HPDE6-E6E7 (cell line): ENCODE data around the gene CFAP77.
A peak's percentile ranks its signal among the peaks of the same experiment; 100 is the strongest.

Source experiments
- DNase-seq: peaks from one replicate; pipeline ENCODE4 v3.0.0; 2011; ENCODE audit warnings: missing footprints; ENCODE audit errors: extremely low spot score

Gene CFAP77

DNA sequence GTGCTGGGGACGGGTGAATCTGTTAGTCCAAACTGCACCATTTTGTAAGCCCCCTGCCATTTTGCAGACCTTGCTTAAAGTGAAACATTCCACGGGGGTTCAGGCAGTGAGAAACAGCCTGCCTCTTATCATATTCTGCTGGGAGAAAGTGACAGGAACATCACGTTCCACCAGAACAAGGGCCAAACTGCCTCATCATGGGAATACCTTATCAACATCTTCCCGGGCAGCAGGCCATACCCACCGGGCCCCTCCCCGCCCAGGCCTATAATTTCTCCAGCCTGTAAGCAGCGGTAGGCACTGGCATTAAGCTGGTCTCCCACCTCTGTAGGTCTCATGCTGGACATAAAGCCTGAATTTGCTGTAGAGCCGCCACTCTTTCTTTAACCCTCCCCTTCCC lies 1.5 kb upstream of the CFAP77 start:
- DNase-seq, result no peak

DNA sequence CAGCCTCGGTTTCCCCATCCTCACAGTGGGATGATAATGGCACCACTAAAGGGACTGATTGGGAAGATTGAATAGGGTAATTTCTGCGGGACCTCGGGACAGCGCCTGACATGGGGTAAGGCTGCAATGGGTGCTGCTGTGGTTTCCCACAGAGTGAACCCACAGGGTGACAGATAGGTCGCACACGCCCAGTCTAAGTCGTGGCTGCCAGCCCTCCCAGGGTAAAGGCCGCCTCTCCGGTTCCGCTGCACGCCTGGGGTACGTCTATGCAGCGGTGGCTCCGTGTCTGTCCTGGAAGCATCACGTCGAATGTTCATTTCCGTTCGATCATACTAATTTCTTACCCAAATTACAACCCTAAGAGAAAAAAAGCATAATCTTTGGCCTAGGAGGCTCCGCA lies 631 bp downstream of the CFAP77 start:
- DNase-seq, result no peak

DNA sequence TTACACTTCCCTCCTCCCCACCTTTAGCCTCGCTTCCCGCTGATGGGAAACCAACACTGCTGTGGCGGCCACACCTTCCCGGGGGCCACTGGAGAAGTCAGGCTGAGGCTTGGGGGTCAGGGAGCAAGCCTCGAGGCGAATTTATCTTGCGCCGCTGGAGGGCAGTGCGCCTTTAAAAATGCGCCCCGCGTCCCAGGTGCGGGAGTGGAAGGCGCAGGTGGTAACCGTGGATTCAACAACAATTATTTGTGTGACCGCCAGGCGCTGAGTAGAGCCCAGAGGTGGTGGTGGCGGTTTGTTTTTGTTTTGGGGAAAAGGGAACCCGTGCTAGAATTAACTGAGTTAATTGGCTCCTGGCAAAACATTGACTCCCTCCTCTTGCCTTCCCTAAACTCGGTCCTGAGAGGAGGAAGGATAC lies 1.1 kb downstream of the CFAP77 start:
- DNase-seq, result peak; percentile 60

DNA sequence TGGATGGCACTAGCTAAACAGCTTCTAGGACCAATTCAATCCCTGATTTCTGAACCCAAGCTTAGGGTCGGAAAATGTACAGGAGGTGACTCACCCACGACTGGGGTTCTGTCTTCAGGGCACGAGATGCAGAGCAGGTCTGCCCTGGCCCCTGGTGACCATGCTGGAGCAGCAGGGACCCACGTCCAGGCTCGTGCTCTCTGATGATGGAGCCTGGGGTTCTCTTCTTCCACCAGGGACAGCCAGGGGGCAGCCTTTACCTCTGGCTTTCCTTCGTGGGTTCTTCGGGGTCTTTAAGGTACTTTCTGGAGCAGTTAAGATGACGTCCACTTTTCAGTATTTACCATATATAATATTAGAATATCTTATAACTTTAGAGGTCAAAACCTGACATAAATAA lies 2.1 kb downstream of the CFAP77 start:
- DNase-seq, result no peak

DNA sequence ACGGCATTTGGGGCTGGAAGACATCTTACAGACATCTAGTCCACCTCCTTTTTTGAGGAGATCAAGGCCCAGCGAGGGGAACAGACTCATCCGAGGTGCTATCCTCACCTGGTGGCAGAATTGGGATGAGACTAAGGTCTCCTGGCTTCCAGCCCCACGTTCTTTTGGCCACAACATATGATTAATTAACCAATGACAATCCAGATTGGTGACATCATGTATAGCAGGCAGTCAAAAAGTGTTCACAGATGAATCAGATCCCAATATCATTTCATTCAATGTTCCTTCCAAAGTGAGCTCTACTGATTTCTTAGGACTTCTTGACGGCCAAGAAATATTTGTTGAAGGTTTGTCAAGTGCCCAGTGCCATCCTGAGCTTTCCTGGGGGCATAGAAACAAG lies 3.9 kb downstream of the CFAP77 start:
- DNase-seq, result no peak

DNA sequence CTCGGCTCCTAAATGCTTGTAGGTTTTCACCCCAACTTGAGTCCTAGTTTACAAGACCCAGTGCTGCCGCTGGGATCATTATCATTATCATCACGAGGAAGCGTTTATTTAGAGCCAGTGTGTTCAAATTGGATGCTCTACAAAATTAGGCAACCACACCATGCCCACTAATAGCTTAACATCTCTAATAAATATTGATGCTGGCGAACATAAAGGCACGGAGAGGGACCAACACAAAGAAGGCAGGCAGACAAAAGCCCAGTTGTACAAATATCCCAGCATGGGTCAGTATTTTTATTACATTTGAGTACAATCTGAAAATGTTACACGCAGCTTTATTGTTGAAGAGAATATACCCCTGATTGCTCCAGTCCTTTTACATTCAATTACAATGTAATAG lies 4.7 kb downstream of the CFAP77 start:
- DNase-seq, result no peak

DNA sequence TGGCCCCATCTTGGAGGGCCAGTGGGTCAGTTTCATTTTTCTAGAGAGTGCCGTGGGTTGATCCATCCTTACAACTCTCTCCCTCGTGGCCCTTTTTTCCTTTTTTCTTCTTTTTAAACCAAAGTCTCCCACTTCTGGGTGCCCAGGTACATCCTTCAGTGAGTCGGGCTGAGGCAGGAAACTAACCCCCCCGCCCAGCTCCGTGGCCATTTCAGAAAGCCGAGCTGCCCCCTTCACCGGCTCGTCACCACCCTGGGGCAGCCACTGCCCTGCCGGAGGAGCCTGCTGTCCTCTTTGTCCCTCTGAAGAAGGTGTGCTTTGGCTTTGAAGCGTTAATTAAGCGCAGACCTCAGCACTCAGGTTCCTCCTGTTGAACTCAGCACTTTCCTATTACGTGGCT lies 5.2 kb downstream of the CFAP77 start:
- DNase-seq, result no peak

DNA sequence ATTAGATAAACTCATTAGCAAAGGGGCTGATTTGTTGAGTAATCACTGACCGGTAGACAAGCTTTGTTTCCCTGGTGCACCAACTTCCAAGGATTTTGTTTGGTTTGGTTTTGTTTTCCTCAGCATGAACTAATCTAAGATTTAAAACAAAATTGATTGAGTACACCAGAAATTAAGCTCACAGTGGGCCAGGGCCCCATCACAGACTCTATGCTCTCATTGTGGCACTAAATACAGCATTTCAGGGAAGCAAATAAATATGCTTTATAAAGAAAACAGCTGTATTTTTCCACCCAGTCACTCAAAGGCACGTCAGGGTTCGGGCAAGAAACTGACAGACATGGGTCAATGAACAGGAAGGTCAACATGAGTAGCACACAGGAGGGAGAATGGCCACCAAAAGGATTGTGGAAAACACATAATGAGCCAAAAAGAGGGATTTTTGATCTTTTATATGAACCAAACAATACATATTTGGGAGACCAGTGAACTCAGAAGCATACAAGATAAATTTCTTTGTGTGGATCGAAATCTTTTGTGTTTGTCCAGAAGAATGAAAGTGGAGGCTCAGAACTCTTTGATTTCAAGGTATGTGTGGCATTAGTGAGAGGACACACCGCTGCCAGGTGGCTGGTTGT lies 8.8 kb downstream of the CFAP77 start:
- no peak for DNase-seq

DNA sequence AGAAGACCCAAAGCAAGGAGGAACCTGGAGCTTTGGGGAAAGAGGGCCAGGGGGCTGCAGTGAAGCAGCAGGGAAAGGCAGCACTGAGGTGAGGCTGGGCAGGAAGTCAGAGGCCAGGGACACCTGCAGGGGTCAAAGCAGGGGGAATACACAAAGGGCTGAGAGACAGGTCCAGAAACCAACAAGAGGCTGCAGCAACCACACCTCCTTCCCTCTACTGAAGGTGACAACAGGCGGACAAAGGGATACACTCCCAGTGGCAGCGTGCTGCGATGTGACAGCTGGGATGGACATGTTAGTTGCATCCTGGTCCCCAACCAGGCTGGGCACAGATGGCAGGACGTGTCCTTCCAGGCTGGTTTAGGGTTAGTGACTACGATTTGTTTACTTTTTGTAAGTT lies 12.6 kb downstream of the CFAP77 start:
- no peak for DNase-seq

DNA sequence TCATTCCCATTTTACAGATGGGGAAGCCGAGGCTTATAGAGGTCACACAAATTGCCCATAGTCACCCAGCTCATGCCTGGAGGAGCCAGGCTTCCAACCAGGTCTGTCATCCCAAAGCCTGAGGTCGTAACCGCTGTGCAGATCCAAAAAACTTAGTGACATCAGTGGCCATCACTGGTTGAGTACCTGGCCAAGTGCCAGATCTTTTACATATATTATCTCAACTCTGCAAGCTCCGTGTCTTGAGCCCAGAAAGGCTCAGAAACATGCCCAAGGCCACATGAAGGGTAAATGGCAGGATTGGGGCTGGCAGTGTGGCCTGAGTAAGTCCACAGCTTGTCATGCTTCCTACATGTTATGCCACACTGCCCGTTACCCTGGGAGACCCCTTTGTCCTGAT lies 13.5 kb downstream of the CFAP77 start:
- DNase-seq, result no peak

DNA sequence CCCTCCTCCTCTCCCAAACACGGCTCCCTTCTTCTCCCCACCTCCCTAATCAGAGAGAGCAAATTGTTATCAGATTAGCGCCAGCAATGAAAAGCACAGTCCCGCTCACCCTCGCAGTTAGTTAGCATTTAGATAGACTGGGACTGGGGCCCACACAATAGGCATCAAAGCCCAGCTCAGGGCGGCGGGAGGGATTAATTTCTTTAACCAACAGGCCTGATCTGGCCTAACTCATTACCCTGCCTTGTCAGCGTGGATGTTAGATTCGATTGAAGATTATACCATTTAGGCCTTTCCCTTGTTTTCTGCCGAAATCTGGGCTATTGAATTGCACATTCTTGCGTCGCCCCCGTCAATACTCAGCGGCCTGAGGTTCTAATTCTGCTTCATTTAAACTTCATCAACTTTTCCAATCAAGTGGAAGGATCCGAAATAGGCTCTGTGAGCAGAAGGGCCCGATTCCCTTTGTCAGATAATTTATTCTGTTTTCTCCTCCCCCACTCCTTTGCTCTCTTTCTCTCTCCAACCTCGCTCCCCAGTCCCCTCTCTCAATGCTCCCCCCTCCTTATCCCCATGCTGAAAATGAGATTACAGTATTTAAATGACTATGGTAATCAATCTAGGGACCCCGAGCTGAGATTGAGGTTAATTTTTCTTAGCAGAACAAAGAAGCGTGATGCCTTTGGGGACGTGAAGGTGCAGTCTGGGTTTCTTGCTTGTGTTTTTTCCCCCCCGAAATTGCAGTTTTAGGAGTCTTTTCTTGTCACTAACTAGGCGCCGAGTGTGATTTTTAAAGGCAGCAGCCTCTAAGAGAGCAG lies 15.1 kb downstream of the CFAP77 start:
- DNase-seq, result no peak

DNA sequence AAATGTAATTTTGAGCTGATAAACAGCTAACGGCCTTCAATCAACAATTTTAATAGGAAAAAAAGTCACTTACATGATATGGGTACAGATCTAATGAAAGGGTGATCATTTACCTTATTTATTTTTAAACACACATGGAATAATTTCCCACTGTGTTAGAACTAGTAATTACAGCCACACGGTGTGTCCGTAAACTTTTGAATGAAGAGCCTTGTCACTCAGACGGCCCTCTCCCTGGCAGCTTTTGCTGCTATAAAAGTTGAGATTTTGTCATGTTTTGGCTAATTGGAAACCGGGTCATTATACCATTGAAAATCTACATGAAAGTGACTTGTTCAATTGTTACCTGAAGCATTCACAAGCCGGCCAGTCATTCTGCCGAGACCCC lies 15.7 kb downstream of the CFAP77 start:
- no peak for DNase-seq

DNA sequence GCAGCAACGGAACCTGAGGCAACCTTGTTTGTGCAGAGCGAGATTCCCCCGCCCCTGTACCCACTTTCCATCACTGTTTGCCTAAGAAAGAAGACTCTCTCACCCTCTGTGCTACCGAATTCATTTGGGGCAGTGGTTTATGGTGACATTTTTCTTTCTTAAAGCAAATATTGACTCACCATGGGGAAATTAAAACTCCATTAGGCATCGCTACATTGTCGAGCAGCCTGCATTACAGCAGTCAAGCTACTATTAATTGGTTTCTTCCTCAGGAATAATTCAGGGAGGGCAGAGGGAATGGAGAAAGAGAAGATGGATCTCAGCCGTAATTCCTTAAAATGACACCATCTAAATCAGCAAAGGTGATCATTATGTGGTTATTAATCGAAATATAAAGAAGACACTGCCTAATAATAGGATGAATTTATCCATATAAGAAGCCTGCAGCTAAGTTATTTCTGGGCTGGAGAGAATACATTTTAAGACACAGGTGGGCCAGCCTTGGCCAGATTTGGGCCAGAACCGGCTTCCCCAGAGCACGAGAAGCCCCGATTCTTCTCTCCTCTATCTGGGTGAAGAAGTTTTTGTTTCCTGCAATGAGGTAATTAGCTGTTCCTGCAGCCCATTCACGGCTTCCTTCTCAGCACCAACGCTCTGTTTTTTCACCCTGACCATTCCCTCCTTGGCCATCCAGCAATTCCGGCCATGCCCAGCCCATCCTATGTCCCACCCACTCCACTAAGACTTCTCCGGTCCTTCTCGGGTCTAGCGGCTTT lies 16.8 kb downstream of the CFAP77 start:
- no peak for DNase-seq

DNA sequence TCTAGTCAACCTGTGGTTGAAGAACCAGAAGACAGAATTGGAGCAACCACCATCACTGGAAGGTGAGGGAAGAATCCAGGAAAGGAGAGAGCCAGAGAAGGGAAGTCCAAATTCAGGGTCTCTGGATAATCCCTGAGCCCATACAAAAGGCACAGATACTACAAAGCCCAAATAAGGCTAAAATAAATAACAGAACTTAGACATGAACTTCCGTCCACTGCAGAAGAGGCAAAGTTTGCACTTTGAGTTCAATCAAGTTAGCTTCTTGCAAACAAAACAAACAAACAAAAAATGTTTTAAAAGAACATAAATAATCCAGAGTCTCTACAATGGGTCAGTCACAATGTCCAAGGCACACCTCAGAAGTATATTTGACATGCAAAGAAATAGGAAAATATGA lies 21.0 kb downstream of the CFAP77 start:
- no peak for DNase-seq

DNA sequence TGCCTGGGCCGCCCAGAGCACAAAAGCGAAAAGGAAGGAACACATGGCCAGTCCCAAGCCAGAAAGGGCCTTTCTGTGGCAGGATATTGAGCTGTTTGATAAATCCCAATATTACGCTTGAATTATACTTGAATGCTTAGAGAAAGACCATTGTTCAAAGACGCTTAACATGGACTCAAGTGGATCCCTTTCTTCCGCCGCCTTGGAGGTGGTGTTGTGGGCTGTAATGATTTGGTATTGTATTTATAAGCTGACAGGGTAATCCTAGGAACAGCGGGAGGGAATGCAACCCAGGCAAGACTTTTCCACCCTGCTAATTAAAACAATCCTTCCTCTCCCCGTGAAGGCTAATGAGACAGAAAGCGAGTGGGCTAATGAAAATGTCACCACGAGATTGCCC lies 24.9 kb downstream of the CFAP77 start:
- no peak for DNase-seq

DNA sequence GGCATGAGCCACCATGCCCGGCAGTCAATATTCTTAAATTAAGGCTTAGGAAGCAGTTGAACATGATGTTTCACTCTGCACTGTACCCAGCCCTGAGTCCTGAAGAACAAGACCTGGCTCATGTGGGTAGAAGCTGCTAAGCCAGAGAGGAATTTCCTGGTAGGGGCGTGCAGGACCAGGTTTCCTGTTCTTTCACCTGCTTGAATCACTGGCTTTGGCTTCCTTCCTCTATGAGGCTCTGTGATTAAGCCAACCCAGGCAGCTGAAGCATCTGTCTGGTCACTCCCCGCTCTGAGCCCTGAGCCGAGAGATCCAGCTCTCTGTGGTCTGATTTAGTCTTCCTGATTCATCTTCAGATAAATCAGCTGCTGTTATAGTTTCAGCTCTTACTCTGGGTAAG lies 29.1 kb downstream of the CFAP77 start:
- peak; percentile 19 for DNase-seq

DNA sequence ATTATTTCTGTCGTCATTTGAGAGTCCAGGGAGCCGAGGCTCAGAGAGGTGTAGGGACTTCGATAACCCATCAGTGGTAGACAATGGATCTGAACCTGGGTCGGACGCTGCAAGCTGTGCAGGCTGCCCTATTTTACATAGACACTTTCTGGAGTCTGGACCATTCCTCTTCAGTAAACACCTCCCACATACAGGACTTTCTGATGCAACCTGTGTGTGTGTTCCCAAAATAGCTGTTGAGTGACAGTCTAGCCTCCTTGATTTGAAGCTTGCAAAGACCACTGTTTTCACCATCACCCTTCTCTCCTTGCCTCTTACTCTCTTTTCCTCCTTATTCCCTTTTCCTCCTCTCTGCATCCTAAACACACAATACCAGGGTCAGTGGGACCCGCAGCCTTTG lies 30.7 kb downstream of the CFAP77 start:
- DNase-seq, result no peak

DNA sequence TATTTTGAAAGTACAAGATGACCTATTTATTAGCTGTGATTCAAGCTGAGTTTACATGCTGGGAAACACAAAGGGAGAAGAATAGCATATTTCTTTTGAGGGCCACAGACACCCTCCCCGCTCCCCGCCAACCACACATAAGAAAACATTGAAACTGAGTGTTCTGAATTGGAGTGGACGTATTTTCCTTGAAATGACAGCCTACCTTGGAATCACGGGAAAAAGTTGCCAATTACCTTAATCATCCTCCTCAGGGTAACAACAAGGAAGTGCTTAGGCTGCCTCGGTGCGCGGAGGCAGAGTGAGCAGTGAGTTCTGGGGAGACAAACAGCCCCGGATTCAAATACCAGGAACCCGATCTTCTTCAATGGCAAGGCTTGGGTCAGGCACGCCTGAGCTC lies 31.4 kb downstream of the CFAP77 start:
- DNase-seq, result no peak

DNA sequence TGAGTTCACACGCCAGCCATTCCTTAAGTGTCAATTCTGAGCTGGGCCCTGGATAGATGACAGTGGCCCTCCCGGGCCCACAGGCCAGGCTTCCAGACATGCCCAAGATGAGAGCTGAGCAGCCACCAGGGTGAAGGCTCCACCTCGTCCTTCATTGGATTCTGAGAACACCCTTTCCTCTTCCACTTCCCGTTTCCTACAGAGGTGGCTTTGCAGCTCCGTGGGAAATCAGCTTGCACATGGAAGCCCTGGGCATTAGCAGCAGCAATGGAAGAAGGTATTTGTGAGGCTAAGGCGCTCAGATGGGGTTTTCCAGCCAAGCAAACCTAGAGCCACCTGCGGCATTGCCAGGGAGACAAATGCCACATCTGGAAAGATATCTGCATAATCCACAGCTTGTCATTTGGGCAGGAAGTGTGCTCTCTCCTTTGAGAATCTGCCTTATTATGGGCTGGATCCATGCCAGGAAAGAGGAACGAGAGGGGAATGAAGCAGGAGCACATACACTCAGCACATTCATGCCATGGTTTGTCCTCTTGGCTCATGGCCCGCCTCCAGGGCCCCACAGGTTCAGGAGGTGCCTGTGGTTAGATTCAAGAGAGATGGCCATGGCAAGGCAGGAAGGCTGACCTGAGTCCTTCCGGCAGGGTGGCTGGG lies 34.1 kb downstream of the CFAP77 start:
- no peak for DNase-seq

DNA sequence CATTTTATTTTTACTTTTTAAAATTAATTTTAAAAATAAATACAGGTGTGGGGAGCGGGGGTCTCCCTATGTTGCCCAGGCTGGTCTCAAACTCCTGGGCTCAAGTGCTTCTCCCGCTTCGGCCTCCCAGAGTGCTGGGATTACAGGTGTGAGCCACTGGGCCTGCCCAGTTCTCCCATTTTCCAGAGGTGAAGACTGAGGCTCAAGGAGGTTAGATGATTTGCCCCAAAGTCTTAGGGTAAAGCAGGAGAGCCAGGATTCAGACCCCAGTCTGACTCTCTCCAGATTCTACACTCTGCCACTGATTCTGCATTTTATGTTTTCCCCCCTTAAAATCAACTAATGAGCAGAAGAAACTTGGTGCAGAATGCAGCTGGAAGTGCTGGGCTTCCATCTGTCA lies 36.9 kb downstream of the CFAP77 start:
- DNase-seq, result no peak

DNA sequence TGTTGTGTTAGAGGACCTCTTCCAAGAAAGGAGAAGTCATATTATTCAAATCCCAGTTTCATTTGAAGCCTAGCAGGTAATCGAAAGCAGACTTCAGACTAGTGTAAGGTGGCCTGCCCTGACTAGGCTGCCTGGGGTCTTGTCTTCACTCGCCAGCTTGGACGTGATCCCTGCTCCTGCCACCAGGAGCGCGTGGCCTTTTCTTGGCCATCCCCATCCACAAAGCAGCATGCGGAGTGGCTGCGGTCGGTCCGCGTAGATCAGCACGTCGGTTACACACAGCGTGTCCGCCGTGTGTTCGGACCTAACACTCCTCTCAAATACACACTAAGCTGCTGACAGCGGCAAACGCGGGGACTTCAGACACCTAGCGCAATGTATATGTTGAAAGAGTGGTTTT lies 37.3 kb downstream of the CFAP77 start:
- no peak for DNase-seq

DNA sequence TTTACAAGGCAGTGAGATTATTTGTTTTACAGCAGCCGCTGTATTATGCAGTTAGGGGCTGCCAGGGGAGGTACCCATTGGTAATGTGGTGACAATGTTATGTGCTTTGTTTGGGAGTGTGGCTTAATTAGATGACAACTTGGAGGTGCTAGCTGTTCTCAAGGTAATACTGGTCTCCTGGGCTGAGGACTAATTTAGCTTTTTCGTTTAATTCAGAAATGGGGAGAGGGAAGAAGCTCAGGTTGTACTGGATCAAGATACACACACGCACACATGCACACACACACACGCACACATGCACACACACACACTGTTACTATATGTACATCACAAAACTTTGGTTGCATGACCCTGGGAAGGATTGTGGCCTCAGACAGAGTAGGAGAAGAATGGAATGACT lies 37.9 kb downstream of the CFAP77 start:
- DNase-seq, result no peak
